Neural progenitor cell (in vitro differentiated cells): ENCODE data around the gene MUC22. TPM values are rescaled to one million over a fixed set of nuclear protein-coding genes. Genes with fewer than 3 reads are reported as not detected.

ENCODE experiments used
- DNase-seq: peaks from one replicate; pipeline ENCODE4 v3.0.0-alpha.2; 2016; ENCODE audit warnings: low spot score
- H2AFZ ChIP-seq: fragments of 200-600 bp; sonication (generic); replicated peaks from 2 replicates; pipeline ENCODE4 v1.6.1; 2016; ENCODE audit warnings: antibody characterized with exemption
- H3F3A ChIP-seq: fragments of 200-600 bp; sonication (generic); 2 replicates; pipeline ENCODE4 v1.6.1; 2016; ENCODE audit warnings: antibody characterized with exemption, low read depth
- H3K27ac ChIP-seq: fragments of 200-600 bp; sonication (generic); 2 replicates; pipeline ENCODE4 v1.5.1; 2016; ENCODE audit warnings: mild to moderate bottlenecking
- H3K27me3 ChIP-seq: fragments of 200-600 bp; sonication (generic); 2 replicates; pipeline ENCODE4 v1.6.1; 2016; ENCODE audit warnings: mild to moderate bottlenecking, moderate library complexity
- H3K36me3 ChIP-seq: fragments of 200-600 bp; sonication (generic); 2 replicates; pipeline ENCODE4 v1.5.1; 2016
- H3K4me1 ChIP-seq: fragments of 200-600 bp; sonication (generic); 2 replicates; pipeline ENCODE4 v1.6.1; 2016; ENCODE audit warnings: mixed run types
- H3K4me2 ChIP-seq: fragments of 200-600 bp; sonication (generic); 2 replicates; pipeline ENCODE4 v1.6.1; 2016
- H3K4me3 ChIP-seq: fragments of 200-600 bp; sonication (generic); 2 replicates; pipeline ENCODE4 v1.5.1; 2016
- H3K79me2 ChIP-seq: fragments of 200-600 bp; sonication (generic); 2 replicates; pipeline ENCODE4 v1.6.1; 2016; ENCODE audit warnings: low read depth
- H3K9ac ChIP-seq: fragments of 200-600 bp; sonication (generic); 2 replicates; pipeline ENCODE4 v1.6.1; 2016
- H3K9me3 ChIP-seq: fragments of 200-600 bp; sonication (generic); 2 replicates; pipeline ENCODE4 v1.5.1; 2016; ENCODE audit warnings: low read depth
- H4K20me1 ChIP-seq: fragments of 200-600 bp; sonication (generic); 2 replicates; pipeline ENCODE4 v1.6.1; 2016; ENCODE audit warnings: low read depth
- H3K27ac Mint-ChIP-seq: 3 replicates; pipeline ENCODE4 v1.8.0; 2021; ENCODE audit warnings: mixed read lengths
- H3K27me3 Mint-ChIP-seq: 2 replicates; pipeline ENCODE4 v1.8.0; 2022; ENCODE audit warnings: low read depth, mild to moderate bottlenecking, inconsistent platforms, moderate library complexity, mixed read lengths; ENCODE audit not compliant: insufficient read depth
- H3K36me3 Mint-ChIP-seq: 3 replicates; pipeline ENCODE4 v1.8.0; 2021; ENCODE audit warnings: mixed read lengths
- H3K4me1 Mint-ChIP-seq: 3 replicates; pipeline ENCODE4 v1.8.0; 2021; ENCODE audit warnings: mixed read lengths
- H3K4me3 Mint-ChIP-seq: 3 replicates; pipeline ENCODE4 v1.8.0; 2021; ENCODE audit warnings: mild to moderate bottlenecking, moderate library complexity, mixed read lengths
- H3K9me3 Mint-ChIP-seq: 3 replicates; pipeline ENCODE4 v1.8.0; 2020; ENCODE audit warnings: mixed read lengths
- EZH2 ChIP-seq: fragments of 200-600 bp; sonication (generic); IDR thresholded peaks from 2 replicates; pipeline ENCODE4 v1.6.1; 2017; ENCODE audit warnings: antibody characterized with exemption, mild to moderate bottlenecking, moderate library complexity
- EZH2phosphoT487 ChIP-seq: fragments of 200-600 bp; sonication (generic); IDR thresholded peaks from 2 replicates; pipeline ENCODE4 v1.6.1; 2017; ENCODE audit warnings: antibody characterized with exemption
- total RNA-seq: library from RNA; depleted of rRNA; stranded (reverse); fragments of >200 nt; gene quantifications from 2 replicates; pipeline ENCODE4 v1.2.3, GENCODE V29; 2015; ENCODE audit warnings: low replicate concordance
- TF ChIP-seq, protein P1 (sequence below): fragments of 200-600 bp; sonication (generic); IDR thresholded peaks from 2 replicates; pipeline ENCODE4 v1.5.1; 2017; ENCODE audit warnings: antibody characterized with exemption, mild to moderate bottlenecking

The MUC22 gene
- 0.03 TPM in 1 of 2 replicates, not detected in the other for total RNA-seq

DNA sequence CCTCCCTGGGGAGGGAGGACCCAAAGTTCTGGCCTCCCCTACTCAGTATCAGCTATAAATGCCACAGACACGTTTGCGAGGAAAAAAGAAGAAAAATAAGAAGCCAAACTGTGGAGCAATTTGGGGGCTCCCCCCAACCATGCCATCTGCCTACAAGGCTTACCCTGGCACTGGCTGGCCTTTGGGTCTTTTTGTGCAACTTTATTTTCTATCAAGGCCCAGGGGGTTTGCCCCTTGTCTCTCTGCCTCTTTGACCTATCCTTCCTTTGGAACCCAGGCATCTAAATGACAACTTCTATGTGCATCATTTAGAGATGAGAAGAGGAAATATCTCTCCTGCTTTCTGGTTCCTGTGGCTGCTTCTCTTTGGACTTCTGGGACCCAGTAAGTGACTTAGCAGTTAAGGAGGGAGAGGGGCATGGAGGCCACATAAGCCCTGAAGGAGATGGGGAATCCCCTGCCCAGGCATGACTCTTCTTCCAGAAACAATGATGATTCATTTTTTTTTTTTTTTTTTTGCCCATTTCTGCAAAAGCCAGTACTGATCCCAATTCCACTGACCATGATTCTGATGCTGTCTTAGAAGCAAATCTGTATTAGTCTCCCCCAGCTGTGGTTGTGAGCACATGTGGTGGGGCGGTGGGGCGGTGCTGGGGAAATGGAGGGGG, at the start of gene MUC22:
MUC22 (plus strand) TSS at position 82 of the 668 bp plus-strand sequence; CDS start at position 315, 233 bp downstream.
- Histone ChIP-seq H3F3A (no peaks in the 10 kb centered on the region), H2AFZ (no peak within 1 kb of the TSS)

DNA sequence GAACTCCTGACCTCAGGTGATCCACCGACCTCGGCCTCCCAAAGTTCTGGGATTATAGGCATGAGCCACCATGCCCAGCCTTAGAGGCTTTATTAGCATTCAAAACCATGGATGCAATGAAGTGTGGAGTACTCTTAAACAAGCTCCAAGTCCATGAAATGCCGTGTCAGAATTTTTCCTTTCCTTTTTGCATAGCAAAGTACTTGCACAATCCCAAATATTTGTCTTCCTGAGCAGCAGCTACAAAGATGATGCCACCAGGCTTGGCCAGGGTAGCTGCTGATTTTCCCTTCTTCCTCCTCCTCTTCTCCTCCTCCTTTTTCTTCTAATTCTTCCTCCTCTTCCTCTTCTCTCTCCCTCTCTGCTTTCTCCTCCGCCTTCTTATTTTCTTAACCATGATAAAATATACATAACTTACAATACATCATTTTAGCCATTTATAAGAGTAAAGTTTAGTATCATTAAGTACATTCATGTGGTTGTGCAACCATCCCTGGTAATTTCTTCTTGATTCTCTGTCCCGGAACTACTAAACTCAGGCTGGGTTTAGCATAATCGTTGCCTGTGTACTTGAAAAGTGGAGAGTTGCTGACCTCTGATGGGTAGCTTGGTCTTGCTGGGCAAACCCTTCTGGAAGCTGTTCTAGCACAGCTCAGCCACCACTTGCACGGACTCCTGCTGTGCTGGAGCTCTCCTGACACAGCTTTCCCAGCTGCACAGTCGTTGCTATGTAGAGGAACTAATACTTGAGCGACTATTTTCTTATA, 49.2 kb upstream of the MUC22 start:
- peaks cover 20% of the 10 kb centered on the region for H3K27me3 ChIP-seq
- no peaks in the 10 kb centered on the region for H3K79me2 ChIP-seq
- Mint-ChIP-seq H3K4me3 (no peak overlapping the region), H3K27ac (no peak overlapping the region), H3K27me3 (peaks cover 12% of the 10 kb centered on the region), H3K4me1 (peaks cover 15% of the 10 kb centered on the region), H3K36me3 (no peaks in the 10 kb centered on the region), H3K9me3 (peaks cover 3% of the 10 kb centered on the region)
- peaks cover 4% of the 10 kb centered on the region for H3K4me1 ChIP-seq
- no peaks in the 10 kb centered on the region for H3K36me3 ChIP-seq
- no peak overlapping the region for H3K9ac ChIP-seq
- TF ChIP-seq EZH2: no peak
- TF ChIP-seq, protein P1, sequence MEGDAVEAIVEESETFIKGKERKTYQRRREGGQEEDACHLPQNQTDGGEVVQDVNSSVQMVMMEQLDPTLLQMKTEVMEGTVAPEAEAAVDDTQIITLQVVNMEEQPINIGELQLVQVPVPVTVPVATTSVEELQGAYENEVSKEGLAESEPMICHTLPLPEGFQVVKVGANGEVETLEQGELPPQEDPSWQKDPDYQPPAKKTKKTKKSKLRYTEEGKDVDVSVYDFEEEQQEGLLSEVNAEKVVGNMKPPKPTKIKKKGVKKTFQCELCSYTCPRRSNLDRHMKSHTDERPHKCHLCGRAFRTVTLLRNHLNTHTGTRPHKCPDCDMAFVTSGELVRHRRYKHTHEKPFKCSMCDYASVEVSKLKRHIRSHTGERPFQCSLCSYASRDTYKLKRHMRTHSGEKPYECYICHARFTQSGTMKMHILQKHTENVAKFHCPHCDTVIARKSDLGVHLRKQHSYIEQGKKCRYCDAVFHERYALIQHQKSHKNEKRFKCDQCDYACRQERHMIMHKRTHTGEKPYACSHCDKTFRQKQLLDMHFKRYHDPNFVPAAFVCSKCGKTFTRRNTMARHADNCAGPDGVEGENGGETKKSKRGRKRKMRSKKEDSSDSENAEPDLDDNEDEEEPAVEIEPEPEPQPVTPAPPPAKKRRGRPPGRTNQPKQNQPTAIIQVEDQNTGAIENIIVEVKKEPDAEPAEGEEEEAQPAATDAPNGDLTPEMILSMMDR: no peak
- TF ChIP-seq EZH2phosphoT487: no peak
- DNase-seq: no peak
- H4K20me1 ChIP-seq: no peaks in the 10 kb centered on the region
- peaks cover 2% of the 10 kb centered on the region for H3F3A ChIP-seq
- no peak overlapping the region for H3K27ac ChIP-seq
- H3K4me3 ChIP-seq: no peak overlapping the region
- no peak overlapping the region for H3K4me2 ChIP-seq
- H2AFZ ChIP-seq: no peak overlapping the region
- H3K9me3 ChIP-seq: no peaks in the 10 kb centered on the region

More for the DNA sequence above, at the start of gene MUC22:
- Mint-ChIP-seq H3K4me1 (no peaks in the 10 kb centered on the region), H3K27me3 (peaks cover 5% of the 10 kb centered on the region), H3K36me3 (no peaks in the 10 kb centered on the region), H3K9me3 (peaks cover 7% of the 10 kb centered on the region), H3K27ac (peak within 1 kb of the TSS; percentile 36), H3K4me3 (no peak within 1 kb of the TSS)
- Histone ChIP-seq H3K27ac (no peak within 1 kb of the TSS), H3K36me3 (no peaks in the 10 kb centered on the region), H3K9ac (no peak within 1 kb of the TSS), H3K4me2 (no peak within 1 kb of the TSS), H3K9me3 (no peaks in the 10 kb centered on the region), H4K20me1 (no peaks in the 10 kb centered on the region), H3K27me3 (no peaks in the 10 kb centered on the region), H3K79me2 (no peaks in the 10 kb centered on the region), H3K4me3 (no peak within 1 kb of the TSS), H3K4me1 (no peaks in the 10 kb centered on the region)
- TF ChIP-seq, protein P1: no peak
- no peak for TF ChIP-seq EZH2phosphoT487
- no peak for DNase-seq

- Histone ChIP-seq H3K4me1 (no peaks in the 10 kb centered on the region), H3K27me3 (peaks cover 4% of the 10 kb centered on the region), H2AFZ (no peak overlapping the region), H3K36me3 (no peaks in the 10 kb centered on the region), H4K20me1 (no peaks in the 10 kb centered on the region), H3F3A (no peaks in the 10 kb centered on the region), H3K9me3 (no peaks in the 10 kb centered on the region), H3K27ac (no peak overlapping the region), H3K9ac (no peak overlapping the region), H3K79me2 (no peaks in the 10 kb centered on the region), H3K4me3 (no peak overlapping the region), H3K4me2 (no peak overlapping the region)
- peaks cover 7% of the 10 kb centered on the region for H3K4me1 Mint-ChIP-seq
- no peaks in the 10 kb centered on the region for H3K36me3 Mint-ChIP-seq
- H3K4me3 Mint-ChIP-seq: no peak overlapping the region
- H3K27ac Mint-ChIP-seq: no peak overlapping the region
- TF ChIP-seq, protein P1: no peak
- TF ChIP-seq EZH2phosphoT487 (no peak), EZH2 (no peak)
- DNase-seq: no peak
- H3K9me3 Mint-ChIP-seq: peaks cover 4% of the 10 kb centered on the region
- peaks cover 9% of the 10 kb centered on the region for H3K27me3 Mint-ChIP-seq
Observed at GRCh38 chr6:30962716-30963115, 47.6 kb upstream of the MUC22 start.
